Transverse colon (tissue), 4 donors: ENCODE data around the gene MAGI2.

ENCODE experiments used
- CTCF ChIP-seq, 5 experiments: fragments of 200-600 bp in 3 of 5; fragments of 450-650 bp in 2 of 5; sonication (generic) in 3 of 5; IDR thresholded peaks; 1 replicate in 2 of 5; 2 replicates in 3 of 5; pipeline ENCODE4 v1.5.1; 2016 to 2017; ENCODE audit warnings: antibody characterized with exemption in 5 of 5, inconsistent platforms in 3 of 5, mild to moderate bottlenecking in 2 of 5, moderate library complexity in 1 of 5
- POLR2A ChIP-seq: fragments of 450-650 bp; IDR thresholded peaks from one replicate; pipeline ENCODE4 v1.6.1; 2016; ENCODE audit warnings: antibody characterized with exemption, mild to moderate bottlenecking, moderate library complexity
- POLR2AphosphoS5 ChIP-seq, 3 donors: sonication (generic); formaldehyde crosslinking; IDR thresholded peaks; one replicate each; pipeline ENCODE4 v1.6.1; 2016; ENCODE audit warnings: antibody characterized with exemption in 3 of 3

- TF ChIP-seq CTCF (IDR thresholded peaks at IDR 0.05) (no peak), POLR2AphosphoS5 (IDR thresholded peaks at IDR 0.05) (no peak), POLR2A (no peak)
These were observed 1273.5 kb downstream of the MAGI2 start for GRCh38 chr7:78179827-78180477.
